Skeletal muscle cell (primary cell): ENCODE results near the gene CHST2.
A peak's percentile ranks its signal among the peaks of the same experiment; 100 is the strongest.
"Not testable (repeated sequence)": the region's sequence is repeated elsewhere in the genome, so short reads cannot be mapped to it uniquely, and the experiment has no call there.

Source experiments
- DNase-seq: peaks from one replicate; pipeline ENCODE4 v3.0.0-alpha.2; 2010; ENCODE audit warnings: low read depth
- H3K4me3 ChIP-seq: 2 replicates; pipeline ENCODE4 v1.5.1; 2011; ENCODE audit warnings: low read depth, mild to moderate bottlenecking, control low read depth, low read length, moderate library complexity

CHST2 gene, protein sequence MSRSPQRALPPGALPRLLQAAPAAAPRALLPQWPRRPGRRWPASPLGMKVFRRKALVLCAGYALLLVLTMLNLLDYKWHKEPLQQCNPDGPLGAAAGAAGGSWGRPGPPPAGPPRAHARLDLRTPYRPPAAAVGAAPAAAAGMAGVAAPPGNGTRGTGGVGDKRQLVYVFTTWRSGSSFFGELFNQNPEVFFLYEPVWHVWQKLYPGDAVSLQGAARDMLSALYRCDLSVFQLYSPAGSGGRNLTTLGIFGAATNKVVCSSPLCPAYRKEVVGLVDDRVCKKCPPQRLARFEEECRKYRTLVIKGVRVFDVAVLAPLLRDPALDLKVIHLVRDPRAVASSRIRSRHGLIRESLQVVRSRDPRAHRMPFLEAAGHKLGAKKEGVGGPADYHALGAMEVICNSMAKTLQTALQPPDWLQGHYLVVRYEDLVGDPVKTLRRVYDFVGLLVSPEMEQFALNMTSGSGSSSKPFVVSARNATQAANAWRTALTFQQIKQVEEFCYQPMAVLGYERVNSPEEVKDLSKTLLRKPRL

DNA sequence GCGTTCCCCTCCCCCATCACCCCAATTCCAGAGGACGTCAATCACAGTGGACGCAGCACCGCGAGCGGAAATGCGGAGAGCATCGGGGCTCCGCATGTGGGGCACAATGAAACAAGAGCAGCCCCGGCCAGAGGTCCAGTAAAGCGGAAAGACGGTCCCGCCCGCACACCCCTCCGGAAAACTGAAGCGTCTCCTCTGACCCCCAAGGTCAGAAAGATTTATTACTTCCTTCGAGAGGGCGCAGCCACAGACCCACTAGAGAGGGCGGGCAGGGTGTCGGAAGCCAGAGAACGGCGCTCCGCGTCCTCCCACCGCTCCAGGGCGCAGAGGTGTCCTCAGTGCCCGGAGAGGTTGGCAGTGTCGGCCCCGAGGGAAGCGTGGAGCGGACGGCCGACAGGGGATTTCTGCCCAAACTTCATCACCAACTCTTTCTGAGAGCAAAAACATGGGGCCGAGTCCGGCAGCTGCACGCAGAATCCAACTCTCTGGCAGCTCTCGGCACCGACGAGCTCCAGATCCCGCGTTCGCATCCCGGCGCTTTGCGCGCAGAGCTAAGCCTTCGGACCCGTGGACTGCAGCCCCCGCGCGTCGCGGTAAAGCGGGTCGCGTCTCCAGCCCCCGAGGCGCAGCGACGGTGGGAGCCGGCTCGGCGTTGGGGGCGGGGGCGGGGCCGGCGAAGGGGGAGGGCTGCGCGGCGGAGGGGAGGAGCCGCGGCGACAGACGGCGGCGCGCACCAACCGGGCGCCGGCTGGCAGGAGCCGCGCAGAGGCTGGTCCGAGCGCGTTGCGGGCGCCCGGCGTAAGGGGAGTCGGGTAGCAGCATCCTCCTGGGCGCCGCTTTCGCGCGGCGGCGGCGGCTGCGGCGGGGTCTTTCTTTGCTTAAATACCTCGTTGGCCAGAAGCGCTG lies at the start of gene CHST2:
CHST2 (plus strand) TSS at position 763 of the 906 bp plus-strand sequence. CDS start 1,046 bp downstream, outside the sequence.
- DNase-seq = peak; percentile 54
- H3K4me3 ChIP-seq = peak within 1 kb of the TSS; percentile 88

DNA sequence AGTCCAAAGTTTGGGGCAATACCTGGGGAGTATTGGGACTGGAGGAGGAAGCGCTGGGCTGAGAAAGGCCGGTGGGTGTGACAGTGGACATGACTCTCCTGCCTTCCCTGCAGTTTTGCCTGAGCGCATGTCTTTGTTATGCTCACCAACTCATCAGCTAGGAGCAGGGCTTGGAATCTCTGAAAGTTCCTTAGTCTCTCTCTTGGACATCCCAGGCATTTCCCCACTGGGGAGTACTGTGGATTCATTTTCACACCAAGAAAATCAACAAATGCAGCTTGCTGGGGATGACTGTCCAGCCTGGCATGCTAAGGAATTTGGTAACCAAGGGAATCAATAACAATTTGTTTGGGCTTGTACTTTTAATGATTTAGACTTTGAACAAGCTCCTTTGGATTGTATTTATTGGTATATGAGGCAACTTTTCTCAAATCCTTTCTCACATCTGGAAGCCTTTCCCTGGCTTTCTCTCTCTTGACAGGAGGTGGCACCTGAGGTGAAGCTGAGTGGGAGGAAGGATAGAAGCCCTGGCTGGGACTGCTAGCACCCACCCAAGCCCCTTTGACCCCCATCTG lies 48.5 kb upstream of the CHST2 start:
- peak; percentile 80 for DNase-seq

DNA sequence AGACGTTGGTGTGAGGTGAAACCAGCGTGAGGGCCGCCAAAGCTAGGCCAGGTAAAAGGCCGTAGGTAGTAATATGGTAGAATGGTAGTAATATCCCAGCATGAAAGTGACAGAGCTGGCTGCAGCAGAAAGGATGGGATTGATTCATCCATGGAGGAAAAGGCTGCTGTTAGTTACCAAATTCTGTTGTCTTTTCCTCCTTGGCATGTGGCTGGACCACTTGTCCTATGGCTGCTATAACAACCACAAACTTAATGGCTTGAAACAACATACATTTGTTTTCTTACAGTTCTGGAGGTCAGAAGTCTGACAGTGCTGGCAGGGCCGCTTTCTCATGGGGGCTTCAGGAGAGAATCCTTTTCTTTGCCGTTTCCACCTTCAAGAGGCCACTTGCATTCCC lies 47.8 kb upstream of the CHST2 start:
- DNase-seq = no peak
- no peak overlapping the region for H3K4me3 ChIP-seq

More for the DNA sequence above, 48.5 kb upstream of the CHST2 start:
- no peak overlapping the region for H3K4me3 ChIP-seq

DNA sequence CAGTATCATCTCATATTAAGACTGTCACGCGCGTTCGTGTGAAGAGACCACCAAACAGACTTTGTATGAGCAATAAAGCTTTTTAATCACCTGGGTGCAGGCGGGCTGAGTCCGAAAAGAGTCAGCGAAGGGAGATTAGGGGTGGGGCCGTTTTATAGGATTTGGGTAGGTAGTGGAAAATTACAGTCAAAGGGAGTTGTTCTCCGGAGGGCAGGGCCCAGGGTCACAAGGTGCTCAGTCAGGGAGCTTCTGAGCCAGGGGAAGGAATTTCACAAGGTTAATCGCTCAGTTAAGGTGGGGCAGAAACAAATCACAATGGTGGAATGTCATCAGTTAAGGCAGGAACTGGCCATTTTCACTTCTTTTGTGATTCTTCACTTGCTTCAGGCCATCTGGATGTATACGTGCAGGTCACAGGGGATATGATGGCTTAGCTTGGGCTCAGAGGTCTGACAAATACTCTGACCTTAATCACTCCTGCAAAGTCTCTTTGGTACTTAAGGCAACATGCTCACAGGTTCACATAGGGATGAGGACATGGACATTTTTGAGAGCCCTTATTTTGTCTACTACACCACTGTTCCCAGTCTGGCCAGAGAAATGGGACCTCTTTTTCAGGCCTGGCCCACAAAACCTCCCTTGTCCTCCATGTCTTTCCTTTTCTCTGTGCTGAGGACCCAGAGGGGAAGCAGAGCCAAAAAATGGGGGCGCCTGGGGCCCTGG lies 47.1 kb upstream of the CHST2 start:
- DNase-seq, H3K4me3 ChIP-seq: not testable (repeated sequence)

DNA sequence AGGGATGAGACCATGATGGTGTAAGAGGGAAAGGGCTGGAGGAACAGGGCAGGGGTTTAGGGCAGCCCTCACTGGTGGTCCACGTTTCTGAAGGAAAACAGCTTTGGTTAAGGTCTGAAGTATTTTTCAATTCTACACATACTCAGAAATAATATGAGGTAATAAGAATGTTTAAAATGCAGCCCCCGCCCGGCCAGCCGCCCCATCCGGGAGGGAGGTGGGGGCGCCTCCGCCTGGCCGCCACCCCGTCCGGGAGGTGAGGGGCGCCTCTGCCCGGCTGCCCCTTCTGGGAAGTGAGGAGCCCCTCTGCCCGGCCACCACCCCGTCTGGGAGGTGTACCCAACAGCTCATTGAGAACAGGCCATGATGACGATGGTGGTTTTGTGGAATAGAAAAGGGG lies 46.0 kb upstream of the CHST2 start:
- not testable (repeated sequence) for DNase-seq, H3K4me3 ChIP-seq

DNA sequence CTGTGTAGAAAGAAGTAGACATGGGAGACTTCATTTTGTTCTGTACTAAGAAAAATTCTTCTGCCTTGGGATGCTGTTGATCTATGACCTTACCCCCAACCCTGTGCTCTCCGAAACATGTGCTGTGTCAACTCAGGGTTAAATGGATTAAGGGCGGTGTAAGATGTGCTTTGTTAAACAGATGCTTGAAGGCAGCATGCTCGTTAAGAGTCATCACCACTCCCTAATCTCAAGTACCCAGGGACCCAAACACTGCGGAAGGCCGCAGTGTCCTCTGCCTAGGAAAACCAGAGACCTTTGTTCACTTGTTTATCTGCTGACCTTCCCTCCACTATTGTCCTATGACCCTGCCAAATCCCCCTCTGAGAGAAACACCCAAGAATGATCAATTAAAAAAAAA lies 45.6 kb upstream of the CHST2 start:
- not testable (repeated sequence) for DNase-seq

DNA sequence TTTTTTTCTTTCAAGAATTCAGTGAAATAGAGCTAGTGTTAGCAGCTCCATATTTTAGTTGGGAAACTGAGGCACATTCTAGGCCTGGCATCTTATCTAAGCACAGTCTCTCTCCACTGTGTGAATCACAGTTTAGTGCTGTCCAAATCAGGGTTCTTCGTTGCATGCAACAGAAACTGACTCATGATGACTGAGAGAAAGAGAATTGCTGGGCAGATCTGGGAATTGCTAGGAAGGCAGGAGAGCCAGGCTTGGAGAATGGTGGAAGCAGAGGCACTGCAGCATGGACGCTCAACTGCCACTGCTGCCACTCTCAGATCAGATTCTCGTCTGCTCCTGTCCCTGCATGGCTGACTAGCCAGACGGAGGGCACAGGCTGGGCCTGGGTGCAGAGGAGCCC lies 40.7 kb upstream of the CHST2 start:
- no peak for DNase-seq
- H3K4me3 ChIP-seq = no peak overlapping the region

More for the DNA sequence above, 45.6 kb upstream of the CHST2 start:
- not testable (repeated sequence) for H3K4me3 ChIP-seq

DNA sequence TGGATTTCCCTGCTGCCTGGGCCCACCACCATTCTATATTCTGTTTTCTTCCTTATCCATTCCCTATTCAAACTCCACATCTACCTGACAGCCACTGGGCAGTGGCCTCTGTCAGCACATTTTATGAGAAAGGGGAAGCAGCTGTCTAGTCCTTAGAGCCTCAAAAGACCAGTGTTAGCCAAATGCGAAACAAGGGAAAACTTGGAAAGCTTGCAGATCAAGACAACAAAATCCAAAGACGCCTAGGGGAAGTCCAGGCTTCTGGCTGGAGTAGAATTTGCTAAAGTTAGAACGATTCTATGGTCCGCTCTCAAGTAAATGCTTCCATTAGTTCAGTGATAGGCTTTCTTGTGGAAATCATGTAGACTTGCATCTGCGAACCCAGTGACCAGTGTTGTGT lies 39.4 kb upstream of the CHST2 start:
- H3K4me3 ChIP-seq = no peak overlapping the region
- no peak for DNase-seq

DNA sequence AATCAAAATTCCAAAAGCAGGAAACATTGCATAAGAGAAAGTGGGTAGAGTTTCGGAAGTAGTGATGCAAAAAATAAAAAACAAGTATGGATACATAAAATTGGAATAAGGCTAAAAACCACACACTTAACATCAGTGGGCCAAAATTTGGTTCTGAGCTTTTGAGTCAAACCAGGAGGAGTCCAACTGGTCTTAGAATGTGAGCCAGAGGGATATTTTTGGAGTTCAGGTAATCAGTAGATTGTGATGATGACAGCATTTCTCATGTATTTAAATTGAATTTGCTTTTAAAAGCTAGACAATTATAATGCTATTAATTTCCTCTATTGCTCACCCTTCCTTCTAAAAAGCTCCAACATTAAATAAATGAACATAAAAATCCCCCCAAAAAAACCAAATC lies 38.2 kb upstream of the CHST2 start:
- no peak for DNase-seq

DNA sequence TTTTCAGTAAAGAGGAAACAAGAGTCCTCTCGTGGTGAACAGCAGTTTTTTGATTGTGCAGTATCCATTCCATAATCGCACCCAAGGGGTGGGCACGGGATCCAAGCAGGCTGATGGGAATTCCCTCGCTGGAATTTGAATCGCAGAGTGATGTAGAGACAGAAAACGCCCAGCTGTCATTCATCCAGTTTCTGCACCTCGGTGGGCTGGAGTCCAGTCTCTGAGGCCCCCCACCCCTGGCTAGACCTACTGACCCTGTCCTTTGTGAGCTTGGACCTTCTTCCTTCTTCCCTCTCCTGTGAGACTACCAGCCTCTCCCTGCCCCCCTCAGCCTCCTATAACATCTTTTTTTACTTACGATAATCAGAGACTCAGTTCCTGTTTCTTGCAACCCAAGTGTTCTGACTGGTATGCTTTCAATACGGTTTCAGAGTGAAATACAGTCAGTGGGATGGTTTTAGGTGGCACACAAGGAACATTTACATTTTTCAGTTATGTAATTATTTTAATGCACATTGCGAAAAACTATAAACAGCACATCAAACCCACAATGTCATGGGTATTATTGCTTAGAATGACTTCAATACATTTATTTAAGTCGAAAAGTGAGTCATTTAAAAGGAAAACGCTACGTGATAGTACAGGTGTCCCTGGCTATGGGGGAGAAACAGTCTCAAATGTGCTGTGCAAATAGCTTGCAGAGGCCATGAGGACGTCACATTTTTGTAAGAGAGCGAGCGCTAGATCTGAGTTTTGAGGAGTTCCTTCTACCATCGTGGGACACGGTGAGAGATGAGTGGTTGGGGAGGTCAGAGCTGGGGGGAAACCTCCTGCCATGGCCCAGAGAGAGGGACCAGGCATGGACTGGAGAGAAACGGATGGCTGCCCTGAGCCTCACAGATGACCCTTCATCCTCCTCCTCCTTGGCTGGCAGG lies 37.5 kb upstream of the CHST2 start:
- DNase-seq = no peak
- no peak overlapping the region for H3K4me3 ChIP-seq

More for the DNA sequence above, 38.2 kb upstream of the CHST2 start:
- no peak overlapping the region for H3K4me3 ChIP-seq

DNA sequence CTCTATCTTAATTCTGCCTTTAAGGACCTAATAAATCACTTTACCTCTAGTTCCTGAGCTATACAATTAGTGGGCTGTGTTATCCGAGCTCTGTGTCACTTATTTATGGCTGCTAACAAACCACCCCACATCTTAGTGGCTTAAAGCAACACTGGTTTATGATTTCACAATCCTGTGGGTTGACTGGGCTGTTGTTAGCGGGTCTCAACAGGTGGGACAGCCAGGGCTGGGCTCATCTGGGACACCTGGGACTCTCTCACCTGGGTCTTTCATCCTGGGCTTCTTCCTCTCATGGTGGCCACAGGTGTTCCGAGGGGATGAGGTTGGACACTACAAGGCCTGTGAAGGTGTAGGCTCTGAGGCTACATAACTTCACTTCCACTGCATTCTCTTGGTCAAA lies 35.8 kb upstream of the CHST2 start:
- no peak for DNase-seq
- H3K4me3 ChIP-seq = no peak overlapping the region

DNA sequence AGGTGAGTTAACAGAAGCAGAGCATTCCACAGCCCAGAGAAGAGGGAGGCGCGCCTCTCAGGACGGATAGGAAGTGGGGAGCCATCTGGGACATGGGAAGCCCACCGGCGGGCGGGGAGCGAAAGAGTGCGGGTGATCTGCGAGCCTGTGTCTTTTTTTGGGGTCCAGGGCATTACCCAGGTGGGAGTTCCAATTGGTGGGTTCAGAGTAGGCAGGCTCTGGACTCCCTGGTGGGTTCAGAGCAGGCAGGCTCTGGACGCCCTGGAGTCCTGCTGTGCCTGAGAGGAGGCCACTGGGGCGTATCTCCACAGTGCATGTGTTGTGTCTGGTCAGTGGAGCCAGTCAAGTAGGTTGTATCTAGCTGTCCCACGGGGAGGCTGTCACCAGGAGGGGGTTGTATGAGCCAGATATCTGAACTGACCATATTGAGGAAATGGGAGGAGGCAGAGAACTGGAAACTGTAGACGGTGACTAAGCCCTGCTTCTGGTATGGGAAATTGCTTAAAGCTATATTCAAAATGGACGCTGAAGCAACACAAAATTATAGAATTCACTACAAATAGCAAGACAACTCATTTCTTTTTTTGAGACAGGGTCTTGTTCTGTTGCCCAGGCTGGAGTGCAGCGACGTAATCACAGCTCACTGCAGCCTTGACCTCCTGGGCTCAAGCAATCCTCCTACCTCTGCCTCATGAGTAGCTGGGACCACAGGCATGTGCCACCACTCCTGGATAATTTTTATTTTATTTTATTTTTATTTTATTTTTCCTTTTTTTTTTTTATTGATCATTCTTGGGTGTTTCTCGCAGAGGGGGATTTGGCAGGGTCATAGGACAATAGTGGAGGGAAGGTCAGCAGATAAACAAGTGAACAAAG lies 34.5 kb upstream of the CHST2 start:
- DNase-seq = peak; percentile 41
- H3K4me3 ChIP-seq = no peak overlapping the region

DNA sequence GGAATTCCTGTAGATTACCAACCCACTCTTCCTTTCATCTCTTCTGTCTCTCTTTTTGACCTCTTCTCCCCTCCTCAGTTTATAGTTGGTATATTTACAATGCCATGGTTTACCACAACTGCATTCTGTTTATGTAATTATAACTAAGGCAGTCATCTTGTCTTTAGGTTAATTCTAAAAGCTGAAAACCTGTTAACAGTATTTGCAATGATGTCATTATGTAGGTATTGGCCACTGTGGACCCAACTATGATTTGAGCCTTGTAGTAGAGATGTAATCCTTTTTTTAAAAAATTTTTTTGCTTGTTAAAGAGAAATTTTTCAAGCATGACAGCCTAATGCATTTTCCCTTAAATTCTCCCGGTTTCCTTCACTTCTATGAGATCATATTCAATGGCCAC lies 30.7 kb upstream of the CHST2 start:
- DNase-seq = no peak
- no peak overlapping the region for H3K4me3 ChIP-seq

DNA sequence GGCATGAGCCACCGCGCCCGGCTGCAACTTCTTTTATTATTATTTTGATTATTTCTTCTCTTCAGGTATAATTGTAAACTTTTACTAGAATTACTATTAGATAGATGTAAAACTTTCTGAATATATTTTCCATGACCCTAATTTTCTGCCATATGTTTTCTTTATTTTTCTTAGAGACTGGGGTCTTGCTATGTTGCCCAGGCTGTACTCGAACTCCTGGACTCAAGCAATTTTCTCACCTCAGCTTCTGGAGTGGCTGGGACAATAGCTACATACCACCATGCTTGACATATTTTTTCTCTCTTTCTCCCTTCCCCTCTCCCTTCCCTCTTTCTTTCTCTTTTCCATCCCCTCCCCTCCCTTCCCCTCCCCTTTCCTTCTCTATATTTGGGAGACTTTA lies 29.6 kb upstream of the CHST2 start:
- no peak for DNase-seq
- no peak overlapping the region for H3K4me3 ChIP-seq

DNA sequence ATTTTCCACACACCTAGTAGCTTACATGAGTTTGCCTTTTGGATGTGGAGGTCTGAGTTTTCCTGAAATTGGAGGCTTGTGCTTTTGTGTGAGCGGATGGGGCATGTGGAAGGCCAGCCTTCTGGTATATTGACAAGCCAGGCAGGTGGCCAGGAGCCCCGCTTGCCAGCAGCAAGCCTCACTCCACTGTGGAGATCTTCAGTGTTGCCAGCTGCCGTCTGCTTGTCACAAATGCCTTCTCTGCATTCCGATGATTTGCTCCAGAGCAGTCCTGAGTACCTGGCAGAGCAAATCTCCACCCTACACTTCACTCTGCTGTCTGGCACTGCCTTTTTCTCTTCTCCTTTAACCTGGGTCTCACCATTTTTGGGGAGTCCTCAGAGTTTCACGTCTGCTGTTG lies 29.1 kb upstream of the CHST2 start:
- DNase-seq = peak; percentile 8

DNA sequence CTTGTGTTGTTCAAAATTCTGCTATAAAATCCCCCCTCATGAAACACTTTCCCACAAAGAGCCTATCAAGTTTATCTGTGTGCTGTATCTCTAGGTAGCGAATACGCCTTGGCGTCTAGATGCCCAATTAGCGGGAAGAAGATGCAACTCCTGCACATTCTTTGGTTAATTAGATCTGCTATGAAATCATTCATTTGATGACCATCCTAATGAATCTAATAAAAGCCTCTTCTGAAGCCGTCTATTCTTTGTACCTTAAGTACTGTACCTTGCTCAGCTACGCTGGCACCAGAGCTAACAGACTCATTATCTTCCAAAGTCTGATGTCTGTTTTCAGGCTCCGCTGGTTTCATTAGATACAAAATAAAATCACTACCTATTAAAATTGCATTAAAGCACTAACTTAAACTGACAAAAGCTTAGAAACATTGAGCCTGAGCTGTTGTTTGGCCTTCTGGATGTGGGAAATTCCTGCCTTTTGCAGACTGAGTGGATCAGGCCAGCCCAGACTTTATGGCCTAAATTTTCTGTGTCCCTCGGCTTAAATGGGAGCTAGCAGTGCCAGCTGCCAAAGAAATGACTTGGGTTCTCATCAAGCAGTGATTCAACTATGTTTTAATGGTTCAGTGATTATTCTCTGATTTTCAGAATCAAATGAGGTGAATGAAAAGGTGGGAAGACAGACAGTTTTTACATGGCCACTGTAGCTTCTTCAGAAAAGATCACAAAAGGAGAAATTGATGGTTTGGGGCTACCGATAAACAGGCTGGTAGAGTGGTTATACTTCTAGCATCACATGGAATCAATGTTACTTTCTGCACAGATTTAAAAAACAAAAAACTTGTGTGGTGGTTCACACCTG lies 28.4 kb upstream of the CHST2 start:
- no peak overlapping the region for H3K4me3 ChIP-seq

More for the DNA sequence above, 29.1 kb upstream of the CHST2 start:
- H3K4me3 ChIP-seq = no peak overlapping the region

More for the DNA sequence above, 28.4 kb upstream of the CHST2 start:
- DNase-seq = no peak
